ENCODE data around the gene TBC1D9.

Gene TBC1D9

GRCh38 chr4:140769209-140769608, 13.0 kb upstream of the TBC1D9 start:
- Histone ChIP-seq H3K36me3 (ENCODE audit: control insufficient read depth, low read length) (no peaks in the 10 kb centered on the region), H3K4me2 (ENCODE audit: low read length) (no peak overlapping the region), H3K79me2 (ENCODE audit: control insufficient read depth, low read length) (no peaks in the 10 kb centered on the region), H3K4me1 (ENCODE audit: control insufficient read depth, low read length) (peaks cover 7% of the 10 kb centered on the region), H3F3A (ENCODE audit: control insufficient read depth, insufficient read depth) (no peaks in the 10 kb centered on the region), H3K27ac (ENCODE audit: low read depth, low read length) (no peak overlapping the region), H3K4me3 (ENCODE audit: low read length) (no peak overlapping the region), H3K27me3 (ENCODE audit: control insufficient read depth, low read length) (no peaks in the 10 kb centered on the region), H3K9me2 (replicated peaks; ENCODE audit: control insufficient read depth, low read length) (no peaks in the 10 kb centered on the region), H4K20me1 (ENCODE audit: control insufficient read depth, insufficient read depth, low read depth, low read length) (no peaks in the 10 kb centered on the region), H3K9me3 (ENCODE audit: control insufficient read depth, insufficient read depth, low read length) (peaks cover 6% of the 10 kb centered on the region; the same call in 1 of the 2 replicates)
- TF ChIP-seq, protein P1, sequence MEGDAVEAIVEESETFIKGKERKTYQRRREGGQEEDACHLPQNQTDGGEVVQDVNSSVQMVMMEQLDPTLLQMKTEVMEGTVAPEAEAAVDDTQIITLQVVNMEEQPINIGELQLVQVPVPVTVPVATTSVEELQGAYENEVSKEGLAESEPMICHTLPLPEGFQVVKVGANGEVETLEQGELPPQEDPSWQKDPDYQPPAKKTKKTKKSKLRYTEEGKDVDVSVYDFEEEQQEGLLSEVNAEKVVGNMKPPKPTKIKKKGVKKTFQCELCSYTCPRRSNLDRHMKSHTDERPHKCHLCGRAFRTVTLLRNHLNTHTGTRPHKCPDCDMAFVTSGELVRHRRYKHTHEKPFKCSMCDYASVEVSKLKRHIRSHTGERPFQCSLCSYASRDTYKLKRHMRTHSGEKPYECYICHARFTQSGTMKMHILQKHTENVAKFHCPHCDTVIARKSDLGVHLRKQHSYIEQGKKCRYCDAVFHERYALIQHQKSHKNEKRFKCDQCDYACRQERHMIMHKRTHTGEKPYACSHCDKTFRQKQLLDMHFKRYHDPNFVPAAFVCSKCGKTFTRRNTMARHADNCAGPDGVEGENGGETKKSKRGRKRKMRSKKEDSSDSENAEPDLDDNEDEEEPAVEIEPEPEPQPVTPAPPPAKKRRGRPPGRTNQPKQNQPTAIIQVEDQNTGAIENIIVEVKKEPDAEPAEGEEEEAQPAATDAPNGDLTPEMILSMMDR (IDR thresholded peaks at IDR 0.05; ENCODE audit: low read depth, low read length, poor library complexity, severe bottlenecking): no peak
- no peak for TF ChIP-seq EZH2phosphoT487 (IDR thresholded peaks at IDR 0.05; ENCODE audit: borderline replicate concordance, low read length)

DNA sequence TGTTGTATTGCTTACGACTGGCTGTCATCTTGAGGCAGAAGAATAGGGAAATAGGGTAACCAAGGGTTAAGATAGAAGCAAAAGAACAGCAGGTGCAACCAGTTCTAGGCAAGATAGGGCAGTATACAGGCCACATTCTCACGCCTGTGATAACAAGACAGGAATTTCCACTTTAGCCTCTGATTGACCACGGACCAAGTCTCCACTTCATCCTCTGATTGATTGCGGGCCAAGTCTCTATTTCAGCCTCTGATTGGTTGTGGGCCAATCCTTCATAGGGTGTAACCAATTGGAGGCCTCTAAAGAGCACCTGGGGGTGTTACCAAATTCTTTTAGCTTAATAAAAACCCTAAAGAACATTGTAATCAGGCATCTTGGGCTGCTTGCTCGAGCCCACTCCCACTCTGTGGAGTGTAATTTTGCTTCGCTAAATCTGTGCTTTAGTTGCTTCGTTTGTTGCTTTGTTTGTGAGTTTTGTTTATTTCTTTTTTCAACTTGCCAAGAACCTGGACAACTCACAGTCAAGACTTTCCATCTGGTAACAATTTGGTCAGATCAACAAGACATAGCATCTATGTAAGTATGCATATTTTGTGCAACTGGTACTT, 8.7 kb upstream of the TBC1D9 start:
- peaks cover 9% of the 10 kb centered on the region for H3K4me1 ChIP-seq (ENCODE audit: control insufficient read depth, low read length)
- H3K4me3 ChIP-seq (ENCODE audit: low read length): no peak overlapping the region
- TF ChIP-seq, protein P1 (IDR thresholded peaks at IDR 0.05; ENCODE audit: low read depth, low read length, poor library complexity, severe bottlenecking): no peak
- TF ChIP-seq EZH2phosphoT487 (IDR thresholded peaks at IDR 0.05; ENCODE audit: borderline replicate concordance, low read length): no peak
- no peaks in the 10 kb centered on the region for H3K36me3 ChIP-seq (ENCODE audit: control insufficient read depth, low read length)
- no peaks in the 10 kb centered on the region for H3K27me3 ChIP-seq (ENCODE audit: control insufficient read depth, low read length)
- no peaks in the 10 kb centered on the region for H3K9me3 ChIP-seq (ENCODE audit: control insufficient read depth, insufficient read depth, low read length)
- H3F3A ChIP-seq (ENCODE audit: control insufficient read depth, insufficient read depth): no peaks in the 10 kb centered on the region
- H3K27ac ChIP-seq (ENCODE audit: low read depth, low read length): no peak overlapping the region
- H3K4me2 ChIP-seq (ENCODE audit: low read length): no peak overlapping the region
- H4K20me1 ChIP-seq (ENCODE audit: control insufficient read depth, insufficient read depth, low read depth, low read length): no peaks in the 10 kb centered on the region
- H3K79me2 ChIP-seq (ENCODE audit: control insufficient read depth, low read length): no peaks in the 10 kb centered on the region
- no peaks in the 10 kb centered on the region for H3K9me2 ChIP-seq (replicated peaks; ENCODE audit: control insufficient read depth, low read length)

DNA sequence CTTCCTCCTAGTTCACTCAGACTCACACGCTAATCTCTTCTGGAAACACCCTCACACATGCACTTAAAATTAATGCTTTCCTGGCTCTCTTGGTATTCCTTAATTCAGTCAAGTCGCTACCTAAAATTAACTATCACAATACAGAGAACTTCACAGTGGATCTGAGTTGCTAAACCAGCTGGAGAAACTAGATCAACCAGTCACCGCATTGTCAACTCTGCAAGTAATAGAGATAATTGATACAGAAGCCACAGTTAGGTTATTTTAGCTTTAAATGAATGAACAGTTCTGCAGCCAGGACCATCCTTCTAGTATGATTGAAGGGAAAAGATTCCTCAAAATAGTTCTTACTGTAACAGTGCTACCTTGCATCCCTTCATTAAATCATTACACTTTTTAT, 6.0 kb upstream of the TBC1D9 start:
- Histone ChIP-seq H3K79me2 (ENCODE audit: control insufficient read depth, low read length) (no peaks in the 10 kb centered on the region), H3K27me3 (ENCODE audit: control insufficient read depth, low read length) (no peaks in the 10 kb centered on the region), H3K4me1 (ENCODE audit: control insufficient read depth, low read length) (peaks cover 11% of the 10 kb centered on the region), H3K4me2 (ENCODE audit: low read length) (no peak overlapping the region), H3F3A (ENCODE audit: control insufficient read depth, insufficient read depth) (peaks cover 4% of the 10 kb centered on the region; the same call in 1 of the 2 replicates), H3K4me3 (ENCODE audit: low read length) (no peak overlapping the region), H3K36me3 (ENCODE audit: control insufficient read depth, low read length) (no peaks in the 10 kb centered on the region), H3K27ac (ENCODE audit: low read depth, low read length) (no peak overlapping the region), H4K20me1 (ENCODE audit: control insufficient read depth, insufficient read depth, low read depth, low read length) (no peaks in the 10 kb centered on the region), H3K9me2 (replicated peaks; ENCODE audit: control insufficient read depth, low read length) (no peaks in the 10 kb centered on the region), H3K9me3 (ENCODE audit: control insufficient read depth, insufficient read depth, low read length) (no peaks in the 10 kb centered on the region)
- TF ChIP-seq EZH2phosphoT487 (IDR thresholded peaks at IDR 0.05; ENCODE audit: borderline replicate concordance, low read length): no peak
- TF ChIP-seq, protein P1 (IDR thresholded peaks at IDR 0.05; ENCODE audit: low read depth, low read length, poor library complexity, severe bottlenecking): no peak

Data from DOHH2 (cell line).